ENCODE data around the gene STOML1. TPM values are rescaled to one million over a fixed set of nuclear protein-coding genes. Genes with fewer than 3 reads are reported as not detected.
A peak's percentile ranks its signal among the peaks of the same experiment; 100 is the strongest.

Gene STOML1
- total RNA-seq, 1 donor from 2014 or later: 16.3 TPM

GRCh38 chr15:73993211-73993994, 1.3 kb upstream of the STOML1 start:
- no peak for TF ChIP-seq CTCF (IDR thresholded peaks at IDR 0.05)
- peak overlapping the region; percentile 75 for H3K4me3 ChIP-seq
- intact Hi-C loops (cut with DNase I): loop anchor here (10.0 kb wide), 1 partner anchor 51 kb away; no protein-coding TSS in a partner anchor

GRCh38 chr15:73992594-73992898, 451 bp upstream of the STOML1 start:
- peak; percentile 8 for TF ChIP-seq CTCF (IDR thresholded peaks at IDR 0.05)
- Histone ChIP-seq H3K4me1 (peaks cover 81% of the 10 kb centered on the region), H3K27ac (peak overlapping the region; percentile 87), H3K4me3 (peak overlapping the region; percentile 89), H3K9me3 (no peaks in the 10 kb centered on the region), H3K36me3 (no peaks in the 10 kb centered on the region), H3K27me3 (ENCODE audit: low read depth) (no peaks in the 10 kb centered on the region)
- no peak for ATAC-seq
- intact Hi-C loops (cut with DNase I): loop anchor here (10.0 kb wide), 1 partner anchor 52 kb away; no protein-coding TSS in a partner anchor
- no peak for DNase-seq

More at GRCh38 chr15:73993211-73993994, 1.3 kb upstream of the STOML1 start:
- DNase-seq (no peak), ATAC-seq (no peak)
- H3K4me1 ChIP-seq: peaks cover 85% of the 10 kb centered on the region
- H3K36me3 ChIP-seq: peaks cover 7% of the 10 kb centered on the region
- H3K9me3 ChIP-seq: no peaks in the 10 kb centered on the region
- no peaks in the 10 kb centered on the region for H3K27me3 ChIP-seq (ENCODE audit: low read depth)
- H3K27ac ChIP-seq: peak overlapping the region; percentile 91

GRCh38 chr15:73991260-73991659, 835 bp downstream of the STOML1 start:
- no peak for TF ChIP-seq CTCF (IDR thresholded peaks at IDR 0.05)
- Histone ChIP-seq H3K4me1 (peaks cover 81% of the 10 kb centered on the region), H3K4me3 (peak overlapping the region; percentile 89), H3K36me3 (no peaks in the 10 kb centered on the region), H3K27ac (peak overlapping the region; percentile 87), H3K27me3 (ENCODE audit: low read depth) (no peaks in the 10 kb centered on the region), H3K9me3 (no peaks in the 10 kb centered on the region)
- intact Hi-C loops (cut with DNase I): loop anchor here (10.0 kb wide), 1 partner anchor 54 kb away; no protein-coding TSS in a partner anchor
- ATAC-seq: peak; percentile 42 to 60
- peak; percentile 80 for DNase-seq

GRCh38 chr15:73990250-73991005, 1.7 kb downstream of the STOML1 start:
- Histone ChIP-seq H3K36me3 (no peaks in the 10 kb centered on the region), H3K27ac (peak overlapping the region; percentile 87), H3K27me3 (ENCODE audit: low read depth) (no peaks in the 10 kb centered on the region), H3K4me3 (peak overlapping the region; percentile 89), H3K4me1 (peaks cover 80% of the 10 kb centered on the region), H3K9me3 (no peaks in the 10 kb centered on the region)
- TF ChIP-seq CTCF (IDR thresholded peaks at IDR 0.05): no peak
- no peak for ATAC-seq
- no peak for DNase-seq
- intact Hi-C loops (cut with DNase I): loop anchor here (10.0 kb wide), 1 partner anchor 54 kb away; no protein-coding TSS in a partner anchor

- Histone ChIP-seq H3K36me3 (no peaks in the 10 kb centered on the region), H3K27ac (peak overlapping the region; percentile 87), H3K4me3 (no peak overlapping the region), H3K4me1 (peaks cover 91% of the 10 kb centered on the region), H3K27me3 (ENCODE audit: low read depth) (no peaks in the 10 kb centered on the region), H3K9me3 (no peaks in the 10 kb centered on the region)
- intact Hi-C loops (cut with DNase I): no loop called here
- DNase-seq (no peak), ATAC-seq (no peak)
- no peak for TF ChIP-seq CTCF (IDR thresholded peaks at IDR 0.05)
Observed at GRCh38 chr15:73989001-73989798, 2.9 kb downstream of the STOML1 start.

Data from lower lobe of right lung (tissue), 2 donors.